Activated CD4-positive, alpha-beta memory T cell treated with anti-CD3 and anti-CD28 coated beads for 36 hours (primary cell): Measurements from ENCODE around the gene GAS2L1. TPM values are rescaled to one million over a fixed set of nuclear protein-coding genes. Genes with fewer than 3 reads are reported as not detected.

Experiments used
- CTCF ChIA-PET: fragments of 350-600 bp; sonication (Branson Sonifier 250); formaldehyde crosslinking; loops from one replicate; lab custom pipeline; 2021; ENCODE audit warnings: antibody characterized with exemption, inconsistent platforms; lab: Charles Lee
- POLR2A ChIA-PET: fragments of 350-600 bp; sonication (Branson Sonifier 250); formaldehyde crosslinking; loops from one replicate; lab custom pipeline; 2021; ENCODE audit warnings: antibody characterized with exemption; lab: Charles Lee
- DNase-seq: peaks from one replicate; pipeline ENCODE4 v3.0.0-alpha.2; 2020
- H3K27ac Mint-ChIP-seq: one replicate; pipeline ENCODE4 v1.8.0; 2021; ENCODE audit warnings: mixed read lengths
- H3K27me3 Mint-ChIP-seq: one replicate; pipeline ENCODE4 v1.8.0; 2021; ENCODE audit warnings: mixed read lengths
- H3K36me3 Mint-ChIP-seq: one replicate; pipeline ENCODE4 v1.8.0; 2021; ENCODE audit warnings: mixed read lengths
- H3K4me1 Mint-ChIP-seq: one replicate; pipeline ENCODE4 v1.8.0; 2021; ENCODE audit warnings: low read depth, mixed read lengths
- H3K4me3 Mint-ChIP-seq: one replicate; pipeline ENCODE4 v1.8.0; 2021; ENCODE audit warnings: mild to moderate bottlenecking, mixed read lengths
- H3K9me3 Mint-ChIP-seq: one replicate; pipeline ENCODE4 v1.8.0; 2021; ENCODE audit warnings: mixed read lengths
- intact Hi-C: fragments of 100-400 bp; cut with micrococcal nuclease; formaldehyde crosslinking; loops from one replicate; pipeline ENCODE4 v1.15.1; 2023
- total RNA-seq, 2 experiments: library from RNA; stranded (reverse); gene quantifications; one replicate each; pipeline ENCODE4 v1.2.3, GENCODE V29; 2021

The GAS2L1 gene
- total RNA-seq, 2 experiments from 2014 or later: 1.3 to 1.4 TPM

- no peak for DNase-seq
- ChIA-PET CTCF (interaction anchor here (1.3 kb wide), 1 partner anchor 10 kb away, joined by 9 read pairs; no protein-coding TSS in a partner anchor), POLR2A (interaction anchor here (0.7 kb wide), 1 partner anchor 35 kb away, joined by 4 read pairs; the partner anchor contains the start of genes EWSR1 and RHBDD3)
- Mint-ChIP-seq H3K9me3 (no peaks in the 10 kb centered on the region), H3K36me3 (peaks cover 23% of the 10 kb centered on the region), H3K27me3 (peaks cover 11% of the 10 kb centered on the region), H3K4me1 (peaks cover 5% of the 10 kb centered on the region), H3K4me3 (no peak overlapping the region), H3K27ac (no peak overlapping the region)
- intact Hi-C loops: no loop called here
Observed at GRCh38 chr22:29302681-29303465, 3.6 kb upstream of the GAS2L1 start.

DNA sequence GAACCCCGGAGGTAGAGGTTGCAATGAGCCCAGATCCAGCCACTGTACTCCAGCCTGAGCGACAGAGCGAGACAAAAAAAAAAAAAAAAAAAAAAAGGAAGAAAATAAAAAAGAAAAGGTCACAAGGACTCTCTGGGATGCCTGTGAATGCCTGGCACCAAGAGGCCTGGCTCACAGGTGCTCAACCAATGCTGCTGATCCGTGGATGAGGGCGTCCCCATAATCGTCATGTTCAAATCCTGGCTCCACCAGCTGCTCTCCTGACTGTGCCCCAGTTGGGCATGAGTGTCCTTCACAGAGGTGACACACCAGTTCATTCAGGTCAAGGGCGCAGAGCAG is 645 bp upstream of the GAS2L1 start:
- H3K4me1 Mint-ChIP-seq: peaks cover 15% of the 10 kb centered on the region
- ChIA-PET CTCF (interaction anchor here (1.3 to 1.6 kb wide), 2 partner anchors 18 to 20 kb away, joined by 3 to 4 read pairs; no protein-coding TSS in a partner anchor), POLR2A (interaction anchor here (1.5 kb wide), 1 partner anchor 9 kb away, joined by 3 read pairs; no protein-coding TSS in a partner anchor)
- no peak for DNase-seq
- no peak overlapping the region for H3K27ac Mint-ChIP-seq
- H3K36me3 Mint-ChIP-seq: peaks cover 4% of the 10 kb centered on the region
- intact Hi-C loops: loop anchor here (5.0 kb wide), 1 partner anchor 39 kb away; the partner anchor contains the start of genes EWSR1 and RHBDD3
- H3K4me3 Mint-ChIP-seq: peak overlapping the region; percentile 66
- no peaks in the 10 kb centered on the region for H3K9me3 Mint-ChIP-seq
- peaks cover 11% of the 10 kb centered on the region for H3K27me3 Mint-ChIP-seq

DNA sequence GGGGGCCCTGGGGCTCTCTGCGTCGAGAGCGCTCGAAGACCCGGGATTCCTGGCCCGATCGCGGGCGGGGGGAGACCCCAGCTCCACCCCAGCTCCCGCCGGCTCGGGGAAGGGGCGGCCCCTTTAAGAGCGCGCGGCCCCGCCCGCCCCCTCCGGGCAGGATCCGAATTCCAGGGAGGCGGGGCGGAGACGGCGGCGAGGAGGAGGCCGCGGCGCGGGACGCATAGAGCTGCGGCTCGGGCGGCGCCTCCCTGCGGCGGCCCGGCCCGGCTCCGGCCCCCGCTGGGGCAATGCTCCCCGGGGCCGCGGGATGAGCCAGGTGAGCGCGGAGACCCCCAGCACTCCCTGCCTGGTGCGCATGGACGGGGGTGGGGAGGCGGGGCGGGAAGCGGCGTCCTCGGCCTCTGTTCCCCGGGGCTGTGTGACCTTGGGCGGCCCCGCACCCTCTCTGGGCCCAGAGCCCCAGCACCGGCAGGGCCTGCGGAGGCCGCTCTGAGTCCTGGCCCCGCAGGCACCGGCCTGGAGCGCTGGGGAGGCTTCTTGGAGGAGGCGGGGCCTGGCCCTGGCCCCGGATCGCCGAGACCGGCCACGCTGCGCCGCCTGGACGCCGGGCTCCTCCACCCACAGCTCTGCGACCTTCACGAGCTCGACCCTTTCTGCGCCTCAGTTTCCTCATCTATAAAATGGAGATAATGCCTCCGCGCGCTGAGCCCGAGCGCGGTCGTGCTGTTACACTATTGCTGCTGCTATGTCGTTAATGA is 565 bp downstream of the GAS2L1 start:
- intact Hi-C loops: loop anchor here (5.0 kb wide), 1 partner anchor 40 kb away; the partner anchor contains the start of genes EWSR1 and RHBDD3
- H3K4me1 Mint-ChIP-seq: peaks cover 19% of the 10 kb centered on the region
- ChIA-PET POLR2A (interaction anchor here (1.2 to 1.5 kb wide), 2 partner anchors 10 to 39 kb away, joined by 3 read pairs; partner anchors contain the start of gene EWSR1), CTCF (interaction anchor here (1.1 to 1.6 kb wide), 3 partner anchors 12 to 21 kb away, joined by 3 to 4 read pairs (median 3); no protein-coding TSS in a partner anchor)
- H3K27ac Mint-ChIP-seq: no peak overlapping the region
- no peaks in the 10 kb centered on the region for H3K9me3 Mint-ChIP-seq
- peak overlapping the region; percentile 66 for H3K4me3 Mint-ChIP-seq
- peaks cover 13% of the 10 kb centered on the region for H3K27me3 Mint-ChIP-seq
- no peaks in the 10 kb centered on the region for H3K36me3 Mint-ChIP-seq
- DNase-seq: peak; percentile 57

DNA sequence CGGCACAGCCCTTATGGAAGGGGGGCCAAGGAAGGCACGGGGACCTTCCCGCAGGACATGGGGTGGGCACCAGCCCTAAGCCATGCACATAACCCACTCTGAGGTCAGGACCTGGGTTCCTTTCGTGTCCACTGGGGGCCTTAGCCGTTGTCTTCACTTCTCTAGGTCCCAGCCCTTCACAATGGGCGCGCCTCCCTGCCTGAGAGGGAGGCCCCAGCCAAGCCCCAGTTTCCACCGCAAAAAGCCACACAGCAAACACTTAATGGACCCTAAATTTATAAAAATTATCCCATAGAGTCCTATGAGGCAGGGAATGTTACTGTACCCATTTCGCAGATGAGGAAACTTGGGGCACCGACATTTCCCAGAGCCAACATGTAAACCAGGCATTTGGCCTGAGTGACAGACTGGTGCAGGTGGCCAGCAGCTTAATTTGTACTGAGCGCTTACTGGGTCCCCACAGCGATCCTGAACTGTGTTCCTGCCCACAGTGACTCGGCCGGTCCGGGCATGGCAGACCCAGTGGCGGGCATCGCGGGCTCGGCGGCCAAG is 1.2 kb downstream of the GAS2L1 start:
- no peaks in the 10 kb centered on the region for H3K9me3 Mint-ChIP-seq
- no peak overlapping the region for H3K27ac Mint-ChIP-seq
- peaks cover 23% of the 10 kb centered on the region for H3K4me1 Mint-ChIP-seq
- peak overlapping the region; percentile 66 for H3K4me3 Mint-ChIP-seq
- ChIA-PET POLR2A (interaction anchor here (1.2 kb wide), 1 partner anchor 39 kb away, joined by 3 read pairs; the partner anchor contains the start of gene EWSR1), CTCF (no interaction called here)
- H3K36me3 Mint-ChIP-seq: no peaks in the 10 kb centered on the region
- DNase-seq: no peak
- H3K27me3 Mint-ChIP-seq: peaks cover 18% of the 10 kb centered on the region
- intact Hi-C loops: loop anchor here (5.0 kb wide), 1 partner anchor 40 kb away; the partner anchor contains the start of genes EWSR1 and RHBDD3

DNA sequence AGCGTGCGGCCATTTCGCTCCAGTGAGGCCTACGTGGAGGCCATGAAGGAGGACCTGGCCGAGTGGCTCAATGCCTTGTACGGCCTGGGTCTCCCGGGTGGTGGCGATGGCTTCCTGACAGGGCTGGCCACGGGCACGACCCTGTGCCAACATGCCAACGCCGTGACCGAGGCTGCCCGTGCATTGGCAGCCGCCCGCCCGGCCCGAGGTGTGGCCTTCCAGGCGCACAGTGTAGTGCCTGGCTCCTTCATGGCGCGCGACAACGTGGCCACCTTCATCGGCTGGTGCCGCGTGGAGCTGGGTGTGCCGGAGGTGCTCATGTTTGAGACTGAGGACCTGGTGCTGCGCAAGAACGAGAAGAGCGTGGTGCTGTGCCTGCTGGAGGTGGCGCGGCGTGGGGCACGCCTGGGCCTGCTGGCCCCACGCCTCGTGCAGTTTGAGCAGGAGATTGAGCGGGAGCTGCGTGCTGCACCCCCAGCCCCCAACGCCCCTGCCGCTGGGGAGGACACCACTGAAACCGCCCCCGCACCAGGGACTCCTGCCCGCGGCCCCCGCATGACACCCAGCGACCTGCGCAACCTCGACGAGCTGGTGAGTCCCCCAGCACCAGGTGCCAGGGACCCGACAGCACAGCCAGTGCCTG is 1.8 kb downstream of the GAS2L1 start:
- no peak for DNase-seq
- Mint-ChIP-seq H3K9me3 (no peaks in the 10 kb centered on the region), H3K4me3 (no peak overlapping the region), H3K27me3 (peaks cover 24% of the 10 kb centered on the region), H3K36me3 (no peaks in the 10 kb centered on the region), H3K4me1 (peaks cover 24% of the 10 kb centered on the region), H3K27ac (no peak overlapping the region)
- CTCF ChIA-PET: no interaction called here
- POLR2A ChIA-PET: no interaction called here
- intact Hi-C loops: loop anchor here (5.0 kb wide), 1 partner anchor 41 kb away; the partner anchor contains the start of genes EWSR1 and RHBDD3

GRCh38 chr22:29308791-29309262 is 2.4 kb downstream of the GAS2L1 start:
- peak; percentile 61 for DNase-seq
- Mint-ChIP-seq H3K27ac (no peak overlapping the region), H3K27me3 (peaks cover 29% of the 10 kb centered on the region), H3K4me1 (peaks cover 29% of the 10 kb centered on the region), H3K36me3 (no peaks in the 10 kb centered on the region), H3K4me3 (no peak overlapping the region), H3K9me3 (no peaks in the 10 kb centered on the region)
- CTCF ChIA-PET: interaction anchor here (0.6 kb wide), 1 partner anchor 329 kb away, joined by 3 read pairs; no protein-coding TSS in a partner anchor
- POLR2A ChIA-PET: no interaction called here
- intact Hi-C loops: loop anchor here (5.0 kb wide), 1 partner anchor 42 kb away; the partner anchor contains the start of genes EWSR1 and RHBDD3

DNA sequence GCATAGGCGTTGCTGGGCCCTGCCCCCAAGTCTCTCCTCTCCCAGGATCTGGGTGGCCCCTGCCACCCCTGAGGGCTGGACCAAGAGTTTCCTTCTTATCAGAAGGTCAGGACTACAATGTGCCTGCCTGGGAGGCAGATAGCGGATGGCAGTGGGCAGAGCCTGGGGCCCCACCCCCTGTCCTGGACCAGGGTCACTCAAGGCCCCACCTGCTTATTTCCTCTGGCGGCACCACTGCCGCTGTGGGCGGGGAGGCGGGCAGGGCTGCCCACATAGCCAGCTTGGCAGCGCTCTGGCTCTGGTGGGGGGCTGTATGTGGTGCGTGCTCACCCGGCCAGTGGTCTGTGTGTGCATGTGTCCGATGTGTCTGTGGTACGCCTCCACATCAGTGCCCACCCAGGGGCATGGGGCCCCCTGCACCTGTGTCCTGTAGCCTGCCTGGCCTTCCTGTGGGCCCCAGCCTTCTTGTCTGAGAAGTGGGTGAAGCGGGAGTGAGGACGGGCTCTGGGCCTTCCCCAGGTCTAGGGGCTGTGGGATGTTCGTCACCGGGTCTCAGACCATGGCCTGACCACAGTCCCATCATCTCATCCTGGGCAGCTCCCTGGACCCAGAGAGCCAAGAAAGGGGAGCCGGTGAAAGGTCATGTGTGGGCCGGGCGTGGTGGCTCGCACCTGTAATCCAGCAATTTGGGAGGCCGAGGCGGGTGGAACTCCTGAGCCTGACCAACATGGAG is 3.0 kb downstream of the GAS2L1 start:
- POLR2A ChIA-PET: no interaction called here
- H3K27me3 Mint-ChIP-seq: peaks cover 33% of the 10 kb centered on the region
- no peaks in the 10 kb centered on the region for H3K36me3 Mint-ChIP-seq
- H3K9me3 Mint-ChIP-seq: no peaks in the 10 kb centered on the region
- H3K27ac Mint-ChIP-seq: no peak overlapping the region
- intact Hi-C loops: loop anchor here (5.0 kb wide), 1 partner anchor 42 kb away; the partner anchor contains the start of genes EWSR1 and RHBDD3
- H3K4me1 Mint-ChIP-seq: peaks cover 36% of the 10 kb centered on the region
- no peak overlapping the region for H3K4me3 Mint-ChIP-seq
- CTCF ChIA-PET: interaction anchor here (0.6 kb wide), 1 partner anchor 328 kb away, joined by 3 read pairs; no protein-coding TSS in a partner anchor
- DNase-seq: no peak

DNA sequence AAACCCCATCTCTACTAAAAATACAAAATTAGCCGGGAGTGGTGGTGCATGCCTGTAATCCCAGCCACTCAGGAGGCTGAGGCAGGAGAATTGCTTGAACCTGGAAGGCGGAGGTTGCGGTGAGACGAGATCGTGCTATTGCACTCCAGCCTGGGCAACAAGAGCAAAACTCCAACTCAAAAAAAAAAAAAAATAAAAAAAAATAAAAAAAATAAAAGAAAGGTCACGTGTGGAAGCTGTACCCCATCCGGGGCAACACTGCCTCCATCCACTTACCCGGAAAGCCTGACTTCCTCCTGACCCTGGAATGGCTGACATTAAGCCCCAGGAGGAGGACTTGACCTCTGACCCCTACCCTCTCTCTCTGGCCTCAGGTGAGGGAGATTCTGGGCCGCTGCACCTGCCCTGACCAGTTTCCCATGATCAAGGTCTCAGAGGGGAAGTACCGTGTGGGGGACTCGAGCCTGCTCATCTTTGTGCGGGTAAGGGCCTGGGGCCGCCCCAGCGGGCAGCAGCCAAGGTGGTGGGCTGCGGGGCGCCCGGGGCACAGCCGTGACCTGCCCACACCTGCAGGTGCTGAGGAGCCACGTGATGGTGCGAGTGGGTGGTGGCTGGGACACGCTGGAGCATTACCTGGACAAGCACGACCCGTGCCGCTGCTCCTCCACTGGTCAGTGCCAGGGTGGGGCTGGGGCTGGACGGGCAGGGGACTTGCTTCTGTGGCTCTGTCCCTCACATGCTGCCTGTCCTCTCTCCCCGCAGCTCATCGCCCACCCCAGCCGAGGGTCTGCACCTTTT is 3.8 kb downstream of the GAS2L1 start:
- Mint-ChIP-seq H3K27ac (no peak overlapping the region), H3K27me3 (peaks cover 34% of the 10 kb centered on the region), H3K4me1 (peaks cover 39% of the 10 kb centered on the region), H3K36me3 (no peaks in the 10 kb centered on the region), H3K9me3 (no peaks in the 10 kb centered on the region), H3K4me3 (no peak overlapping the region)
- CTCF ChIA-PET: no interaction called here
- DNase-seq: no peak
- POLR2A ChIA-PET: no interaction called here
- intact Hi-C loops: no loop called here

DNA sequence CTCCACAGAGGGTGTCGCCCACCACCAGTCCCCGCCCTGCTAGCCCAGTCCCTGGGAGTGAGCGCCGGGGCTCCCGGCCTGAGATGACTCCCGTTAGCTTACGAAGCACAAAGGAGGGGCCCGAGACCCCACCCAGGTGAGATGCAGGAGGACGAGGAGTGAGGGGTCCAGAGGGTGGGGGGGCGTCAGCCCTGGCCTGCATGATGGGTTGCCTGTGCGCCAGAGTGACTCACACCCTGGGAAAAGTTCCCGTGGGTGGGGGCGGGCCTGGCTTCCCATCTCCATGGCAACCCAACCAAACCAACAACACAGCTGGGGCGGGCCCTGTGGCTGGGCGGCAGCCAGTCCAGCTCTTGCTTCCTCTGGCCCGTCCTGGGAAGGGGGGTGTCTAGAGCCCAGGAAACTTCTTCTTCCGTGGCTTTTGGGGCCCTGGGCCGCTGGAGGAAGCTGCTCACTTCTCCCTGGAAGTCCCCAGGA is 4.5 kb downstream of the GAS2L1 start:
- intact Hi-C loops: no loop called here
- peak; percentile 87 for DNase-seq
- H3K27me3 Mint-ChIP-seq: peaks cover 31% of the 10 kb centered on the region
- no peak overlapping the region for H3K4me3 Mint-ChIP-seq
- ChIA-PET CTCF (interaction anchor here (0.6 kb wide), 1 partner anchor 13 kb away, joined by 3 read pairs; no protein-coding TSS in a partner anchor), POLR2A (no interaction called here)
- no peaks in the 10 kb centered on the region for H3K9me3 Mint-ChIP-seq
- H3K27ac Mint-ChIP-seq: no peak overlapping the region
- peaks cover 38% of the 10 kb centered on the region for H3K4me1 Mint-ChIP-seq
- H3K36me3 Mint-ChIP-seq: no peaks in the 10 kb centered on the region
